ACHN (cell line): ENCODE data around the gene GRIA4.
"Not testable (repeated sequence)": the region's sequence is repeated elsewhere in the genome, so short reads cannot be mapped to it uniquely, and the experiment has no call there.

Source experiments
- DNase-seq: peaks from one replicate; pipeline ENCODE4 v3.0.0-alpha.2; 2015
- in situ Hi-C: cut with HindIII; loops from 2 replicates; pipeline ENCODE4 v1.10.0; 2017; ENCODE audit warnings: low sequenced_read_pairs, low pct_ligation_motif_present, low pct_unique_long_range_greater_than_20kb

GRIA4 gene

DNA sequence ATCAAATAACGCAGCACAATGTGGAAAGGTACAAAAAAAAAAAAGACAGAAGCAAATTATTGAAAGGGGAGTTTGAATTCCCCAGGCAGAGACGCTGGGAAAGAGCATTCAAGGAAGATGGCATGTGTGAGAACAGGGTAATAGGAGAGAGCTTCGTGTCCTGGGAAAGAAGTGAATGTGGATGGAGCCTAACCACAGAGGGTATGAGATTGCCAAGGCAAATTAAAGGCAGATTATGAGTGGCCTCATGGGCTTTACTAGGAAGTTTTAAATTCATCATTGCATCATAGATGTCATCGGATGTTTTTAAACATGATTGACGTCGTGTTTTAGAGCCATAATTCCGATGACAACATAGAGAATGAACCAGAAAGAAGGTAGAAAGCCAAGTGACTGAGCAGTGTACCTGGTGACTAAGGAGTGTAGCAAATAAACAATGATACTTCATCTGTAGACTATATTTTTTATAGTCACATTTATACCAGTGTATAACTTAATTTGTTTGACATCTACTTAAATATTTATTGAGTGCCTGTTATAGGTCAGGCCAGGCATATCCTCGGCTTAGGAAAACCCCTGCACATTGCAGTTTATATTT, 260.7 kb downstream of the GRIA4 start:
- in situ Hi-C loops = no loop called here
- no peak for DNase-seq

DNA sequence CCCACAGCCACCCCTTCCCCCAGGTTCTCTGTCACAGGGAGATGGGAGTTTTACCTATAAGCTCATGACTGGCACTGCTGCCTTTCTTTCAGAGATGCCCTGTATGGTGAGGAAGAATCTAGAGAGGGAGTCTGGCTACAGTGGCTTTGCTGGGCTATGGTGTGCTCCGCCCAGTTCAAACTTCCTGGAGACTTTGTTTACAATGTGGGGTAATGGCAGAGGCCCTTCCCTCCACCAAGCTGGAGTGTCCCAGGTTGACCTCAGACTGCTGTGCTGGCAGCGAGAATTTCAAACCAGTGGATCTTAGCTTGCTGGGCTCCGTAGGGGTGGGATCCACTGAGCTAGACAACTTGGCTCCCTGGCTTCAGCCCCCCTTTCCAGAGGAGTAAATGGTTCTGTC, 268.6 kb downstream of the GRIA4 start:
- no peak for DNase-seq
- in situ Hi-C loops = no loop called here

DNA sequence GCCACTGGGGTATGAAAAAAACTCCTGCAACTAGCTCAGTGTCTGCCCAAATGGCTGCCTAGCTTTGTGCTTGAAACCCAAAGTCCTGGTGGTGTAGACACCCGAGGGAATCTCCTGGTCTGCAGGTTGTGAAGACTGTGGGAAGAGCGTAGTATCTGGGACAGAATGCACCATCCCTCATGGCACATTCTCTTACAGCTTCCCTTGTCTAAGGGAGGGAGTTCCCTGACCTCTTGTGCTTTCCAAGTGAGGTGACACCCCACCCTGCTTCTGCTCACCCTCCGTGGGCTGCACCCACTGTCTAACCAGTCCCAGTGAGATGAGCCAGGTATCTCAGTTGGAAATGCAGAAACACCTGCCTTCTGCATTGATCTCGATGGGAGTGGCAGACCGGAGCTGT, 269.1 kb downstream of the GRIA4 start:
- DNase-seq, in situ Hi-C loops: not testable (repeated sequence)

DNA sequence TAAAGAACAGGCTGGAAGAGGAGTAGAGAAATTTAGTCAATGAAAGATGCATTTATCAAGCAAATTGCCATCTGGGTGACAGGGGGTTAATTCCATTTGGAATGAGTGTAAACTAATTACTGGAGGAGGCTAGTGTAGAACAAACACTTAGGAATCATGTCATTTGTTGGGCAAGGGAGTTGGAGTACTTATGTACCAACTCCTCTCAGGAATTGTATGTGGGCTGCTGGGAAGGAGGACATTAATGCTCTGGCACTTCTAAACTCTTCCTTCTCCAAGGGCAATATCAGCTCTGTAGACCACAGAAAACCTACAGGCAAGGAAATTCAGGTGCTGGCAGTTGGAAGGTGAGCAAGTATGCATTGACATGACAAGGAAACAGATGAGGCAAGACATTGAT, 271.2 kb downstream of the GRIA4 start:
- DNase-seq = no peak
- in situ Hi-C loops = no loop called here

DNA sequence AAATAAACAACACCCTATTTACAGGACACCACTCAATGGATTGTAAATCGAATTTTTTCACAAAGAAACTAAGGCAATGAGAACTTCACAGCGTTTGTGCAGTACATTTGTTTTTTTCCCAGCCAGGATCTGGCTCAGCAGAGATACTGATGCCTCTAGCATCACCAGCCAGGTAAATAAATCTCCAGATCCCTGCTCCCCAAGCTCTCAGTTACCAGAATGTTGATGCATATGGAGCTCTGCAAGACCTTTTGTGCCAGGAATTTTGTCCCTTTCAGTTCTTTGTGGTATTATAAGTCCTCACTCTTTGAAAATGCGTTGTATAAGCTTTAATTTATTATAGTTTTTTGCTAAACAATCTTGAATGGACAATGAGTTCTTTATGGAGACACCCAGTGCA, 274.6 kb downstream of the GRIA4 start:
- in situ Hi-C loops = no loop called here
- DNase-seq = no peak

DNA sequence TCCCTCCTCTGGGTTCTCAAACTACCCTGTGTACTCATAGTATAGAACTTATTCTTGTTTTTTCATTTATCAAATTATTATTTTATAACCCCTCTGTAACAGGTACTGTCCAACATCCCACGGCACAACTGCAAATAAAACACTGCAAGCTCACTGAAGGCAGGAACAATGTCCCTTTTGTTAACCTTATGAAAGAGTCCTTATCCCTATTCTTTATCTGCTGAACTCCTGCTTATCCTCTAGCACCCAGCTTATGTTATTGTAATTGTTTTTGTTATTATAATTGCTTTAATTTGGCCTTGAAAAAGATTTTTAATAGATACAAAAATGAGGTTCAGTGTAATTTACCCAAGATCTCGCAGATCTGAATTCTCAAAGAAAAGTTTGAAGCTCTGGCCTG, 281.8 kb downstream of the GRIA4 start:
- no peak for DNase-seq
- in situ Hi-C loops = no loop called here

DNA sequence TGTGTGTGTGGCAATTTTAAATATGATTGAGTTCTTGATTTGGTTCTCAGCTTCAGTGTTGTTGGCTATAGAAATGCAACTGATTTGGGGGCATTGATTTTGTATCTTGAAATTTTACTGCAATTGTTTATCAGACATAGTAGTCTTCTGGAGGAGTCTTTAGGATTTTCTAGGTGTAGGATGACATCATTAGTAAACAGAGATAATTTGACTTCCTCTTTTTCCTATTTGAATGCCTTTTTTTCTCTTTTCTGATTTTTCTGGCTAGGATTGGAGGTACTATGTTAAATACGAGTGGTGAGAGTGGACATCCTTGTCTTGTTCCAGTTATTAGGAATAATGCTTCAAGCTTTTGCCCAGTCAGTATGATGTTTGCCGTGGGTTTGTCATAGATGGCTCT, 287.3 kb downstream of the GRIA4 start:
- DNase-seq = no peak
- in situ Hi-C loops = no loop called here

DNA sequence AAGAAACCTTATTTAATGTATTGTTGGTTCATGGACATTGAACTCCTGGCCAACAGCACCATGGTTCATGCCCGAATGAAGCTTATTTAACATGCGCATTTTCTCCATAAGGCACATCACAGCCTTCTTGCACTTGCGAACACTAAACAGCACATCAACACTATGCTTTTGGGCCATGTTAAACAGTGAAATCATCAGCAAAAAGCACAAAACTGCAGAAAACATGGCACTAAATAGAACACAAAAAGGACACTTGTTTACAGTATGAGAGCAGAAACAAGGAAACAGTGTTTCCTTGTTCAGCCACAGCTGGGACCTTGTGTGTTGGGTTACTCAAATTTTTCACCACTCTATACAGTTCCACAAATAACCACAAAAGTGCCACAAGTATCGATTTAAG, 289.9 kb downstream of the GRIA4 start:
- no peak for DNase-seq
- in situ Hi-C loops = no loop called here

DNA sequence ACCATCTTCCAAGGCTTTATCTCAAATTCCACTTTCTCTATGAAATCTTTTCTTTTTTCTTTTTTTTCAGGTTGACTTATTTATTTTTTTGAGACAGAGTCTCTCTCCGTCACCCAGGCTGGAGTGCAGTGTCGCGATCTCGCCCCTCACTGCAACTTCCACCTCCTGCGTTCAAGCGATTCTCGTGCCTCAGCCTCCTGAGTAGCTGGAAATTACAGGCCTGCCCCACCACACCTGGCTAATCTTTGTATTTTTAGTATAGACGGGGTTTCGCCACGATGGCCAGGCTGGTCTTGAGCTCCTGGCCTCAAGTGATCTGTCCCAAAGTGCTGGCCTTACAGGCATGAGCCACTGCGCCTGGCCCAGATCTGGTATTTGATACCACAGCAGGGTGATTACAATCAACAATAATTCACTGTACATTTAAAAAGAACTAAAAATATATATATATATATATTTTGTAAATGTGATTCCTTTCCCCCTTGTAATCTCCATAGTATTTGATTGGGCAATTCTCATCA, 290.7 kb downstream of the GRIA4 start:
- in situ Hi-C loops = no loop called here
- DNase-seq = no peak

DNA sequence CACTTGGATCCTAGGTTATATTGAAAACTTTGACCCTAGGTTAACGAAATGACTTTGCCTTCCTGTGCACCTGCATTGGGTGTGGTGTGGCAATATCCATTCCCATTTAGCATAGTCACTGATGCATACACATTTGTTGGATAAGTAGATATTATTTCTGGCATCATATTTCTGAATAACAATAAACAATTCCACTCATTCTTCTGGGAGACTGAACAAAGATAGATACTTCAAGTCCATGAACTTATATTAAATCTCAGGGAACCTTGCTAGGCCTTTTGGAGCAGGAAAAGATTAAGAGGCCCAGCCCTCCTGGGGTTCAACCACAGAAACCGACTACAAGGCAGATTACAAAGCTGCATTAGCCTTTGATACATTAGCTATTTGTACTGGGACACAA, 293.2 kb downstream of the GRIA4 start:
- in situ Hi-C loops = no loop called here
- no peak for DNase-seq

DNA sequence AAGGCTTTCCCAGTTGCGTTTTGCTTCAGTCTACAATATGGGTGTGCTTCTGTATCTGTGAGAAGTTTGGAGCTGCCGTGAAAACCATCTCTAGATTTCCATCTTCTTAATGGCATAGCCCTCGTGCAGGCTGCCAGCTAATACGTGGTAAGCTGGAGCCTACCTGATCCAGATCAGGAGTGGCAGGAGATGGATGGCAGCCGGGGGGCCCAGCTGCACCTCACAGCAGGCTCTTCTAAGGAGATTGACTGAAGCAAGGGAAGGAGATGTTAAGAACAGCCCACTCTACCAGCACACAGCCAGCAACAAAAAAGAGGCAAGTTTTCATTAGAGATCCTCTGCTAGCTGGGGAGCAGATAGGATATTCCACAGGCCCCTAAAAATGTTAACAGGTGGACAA, 296.6 kb downstream of the GRIA4 start:
- in situ Hi-C loops = no loop called here
- DNase-seq = no peak

DNA sequence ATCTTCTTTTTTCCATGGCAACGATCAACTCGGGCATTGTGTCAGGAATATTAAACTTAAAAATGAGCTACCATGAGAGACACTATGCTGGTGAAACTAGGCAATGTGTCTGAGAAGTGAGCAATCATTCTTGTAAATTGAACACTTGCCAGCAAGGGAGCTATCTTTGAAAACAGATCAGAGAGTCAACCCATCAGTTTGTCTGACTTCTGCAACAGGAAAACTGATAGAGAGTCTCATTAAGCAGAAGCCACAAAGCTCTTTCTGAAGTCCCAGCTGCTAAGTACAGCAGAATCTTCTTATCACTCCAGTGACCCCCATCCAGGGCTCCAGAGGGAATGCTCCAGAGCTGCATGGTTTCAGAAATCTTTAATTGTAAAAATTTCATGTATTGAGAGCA, 297.4 kb downstream of the GRIA4 start:
- no peak for DNase-seq
- in situ Hi-C loops = no loop called here

DNA sequence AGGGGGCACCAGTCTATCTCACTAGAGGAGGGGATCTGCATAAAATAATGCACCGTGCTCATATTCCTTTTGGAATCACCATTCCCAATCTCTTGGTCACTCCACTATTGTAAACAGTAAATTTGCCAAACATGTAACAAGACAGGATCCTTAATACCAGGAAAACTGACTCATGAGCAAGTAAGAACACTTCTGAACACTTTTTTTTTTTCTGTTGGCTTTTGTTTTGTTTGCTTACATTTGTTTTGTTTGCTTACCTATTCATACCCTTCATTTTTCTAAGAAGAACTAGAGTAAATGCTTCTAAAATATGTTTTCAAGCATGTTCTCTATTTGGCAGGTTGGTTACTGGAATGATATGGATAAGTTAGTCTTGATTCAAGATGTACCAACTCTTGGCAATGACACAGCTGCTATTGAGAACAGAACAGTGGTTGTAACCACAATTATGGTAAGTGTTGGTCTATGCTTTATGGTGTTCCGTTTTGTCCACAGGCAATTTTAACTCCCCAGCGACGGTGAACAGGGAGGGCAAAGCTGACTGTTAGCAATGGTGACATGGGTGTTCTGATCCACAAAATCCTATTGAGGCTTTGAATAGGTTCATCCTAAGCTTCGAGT, 300.3 kb downstream of the GRIA4 start:
- DNase-seq = no peak
- in situ Hi-C loops = no loop called here

DNA sequence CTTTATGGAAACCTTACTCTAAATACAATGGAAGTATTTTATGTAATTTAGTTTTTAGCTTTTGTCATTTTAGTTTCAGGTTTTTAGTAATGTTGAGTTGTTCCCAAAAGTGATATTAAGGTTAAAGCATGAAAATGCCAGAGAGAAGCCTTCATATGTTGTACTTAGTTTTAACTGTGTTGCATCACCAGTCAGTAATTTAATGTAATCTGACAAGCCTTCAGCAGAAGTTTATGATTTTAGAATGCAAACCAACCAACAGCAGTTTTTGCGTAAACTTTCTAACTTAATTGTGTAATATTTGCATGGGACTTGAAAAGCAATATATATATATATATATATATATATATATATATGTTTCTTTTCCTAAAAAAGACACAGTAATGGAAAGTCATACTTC, 301.6 kb downstream of the GRIA4 start:
- DNase-seq = no peak
- in situ Hi-C loops = no loop called here

DNA sequence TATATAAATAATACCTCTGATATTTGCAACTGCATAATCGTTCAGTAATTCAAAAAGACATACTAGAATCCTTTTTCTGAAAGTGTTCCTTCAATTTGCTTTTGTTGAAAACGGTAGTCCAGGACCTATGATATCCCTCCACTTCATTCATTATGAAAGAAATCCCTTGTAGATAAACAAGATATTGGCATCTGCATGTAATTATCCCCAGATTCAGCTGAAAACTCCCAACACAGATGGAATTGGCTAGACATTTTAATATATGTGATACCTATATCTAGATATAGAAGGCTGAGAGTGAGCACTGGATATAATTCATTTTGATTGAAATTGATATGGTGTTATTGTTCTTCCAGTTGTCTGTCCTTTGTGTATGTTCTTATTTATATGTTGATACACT, 302.8 kb downstream of the GRIA4 start:
- in situ Hi-C loops = no loop called here
- no peak for DNase-seq

DNA sequence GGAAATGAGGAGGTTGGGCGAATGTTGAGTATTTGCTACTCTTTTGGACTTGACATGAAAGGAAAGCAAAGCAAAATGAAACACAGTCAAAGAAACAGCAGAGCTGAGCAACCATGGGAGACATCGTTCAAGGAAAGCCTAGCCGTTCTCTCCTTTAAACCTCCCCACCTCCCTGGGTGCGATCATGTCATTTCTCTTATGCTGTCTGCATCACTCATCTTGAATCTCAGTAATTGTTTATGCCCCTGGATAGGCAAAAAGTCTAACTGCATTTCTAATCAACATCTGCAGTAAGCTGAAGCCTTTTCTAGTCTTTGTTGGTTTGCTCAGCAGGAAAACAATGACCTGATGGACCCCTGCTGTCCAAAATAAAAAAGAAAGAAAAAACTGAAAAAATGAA, 305.1 kb downstream of the GRIA4 start:
- in situ Hi-C loops = no loop called here
- no peak for DNase-seq

DNA sequence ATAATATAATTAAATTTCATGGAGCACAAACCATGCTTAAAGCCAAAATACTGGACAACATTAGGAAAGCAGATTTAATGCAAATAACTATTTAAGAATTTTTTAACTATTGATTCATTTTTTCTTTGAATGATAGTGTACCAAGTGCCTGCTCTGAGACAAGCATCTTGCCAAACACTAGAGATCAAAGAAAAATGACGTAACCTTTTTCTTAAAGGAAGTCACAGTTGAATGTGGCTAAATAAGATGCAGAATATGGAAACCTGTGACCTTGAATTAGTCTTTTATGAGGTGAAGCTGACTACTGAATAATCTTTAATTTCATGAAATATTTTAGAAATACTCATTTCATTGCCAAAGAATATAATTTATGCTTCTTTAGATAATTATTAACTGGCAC, 308.2 kb downstream of the GRIA4 start:
- DNase-seq = no peak
- in situ Hi-C loops = no loop called here

DNA sequence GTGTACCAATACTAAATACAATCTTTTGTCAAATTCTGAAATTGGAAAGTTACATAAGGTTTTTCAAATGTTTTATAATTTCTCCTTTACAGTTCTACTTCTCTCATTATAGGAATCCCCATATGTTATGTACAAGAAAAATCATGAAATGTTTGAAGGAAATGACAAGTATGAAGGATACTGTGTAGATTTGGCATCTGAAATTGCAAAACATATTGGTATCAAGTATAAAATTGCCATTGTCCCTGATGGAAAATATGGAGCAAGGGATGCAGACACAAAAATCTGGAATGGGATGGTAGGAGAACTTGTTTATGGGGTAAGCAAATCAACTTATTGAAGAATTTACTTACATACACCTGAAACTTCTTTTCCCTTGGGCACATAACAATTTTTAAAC, 308.7 kb downstream of the GRIA4 start:
- in situ Hi-C loops = no loop called here
- no peak for DNase-seq

DNA sequence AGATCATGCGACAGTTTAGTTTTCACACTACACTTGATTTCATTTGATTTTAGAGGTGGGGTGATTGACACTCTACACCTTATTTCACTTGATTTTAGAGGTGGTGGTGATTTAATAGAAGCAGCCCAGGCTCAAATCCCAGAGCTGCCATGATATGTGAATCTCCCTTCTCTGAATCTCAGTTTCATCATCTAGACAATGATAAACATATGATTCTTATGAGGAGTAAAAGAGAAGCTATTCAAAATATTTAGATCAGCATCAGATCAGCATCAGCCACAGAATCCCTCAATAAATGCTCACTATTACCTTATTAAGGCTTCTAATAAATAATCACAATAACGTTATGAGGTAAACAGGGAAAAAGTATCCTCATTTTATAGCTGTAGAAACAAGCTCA, 313.4 kb downstream of the GRIA4 start:
- in situ Hi-C loops = no loop called here
- no peak for DNase-seq

DNA sequence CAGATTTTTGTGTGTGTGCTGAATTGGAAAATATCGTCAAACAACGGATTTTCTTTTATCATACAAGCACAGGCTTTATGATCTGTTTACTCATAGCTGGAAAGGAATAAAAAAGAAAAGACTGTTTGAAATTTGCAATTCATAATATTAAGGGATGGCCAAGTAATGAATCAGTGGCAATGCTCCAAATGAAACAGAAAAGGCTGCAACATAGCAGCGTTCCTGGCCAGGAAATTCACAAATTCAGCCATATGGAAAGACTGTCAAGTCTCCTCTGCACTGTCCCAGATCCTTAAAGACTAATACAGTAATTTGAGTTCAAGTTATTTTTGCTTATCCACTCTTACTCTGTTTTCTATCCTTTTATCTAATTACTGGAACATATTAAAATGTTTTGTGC, 313.9 kb downstream of the GRIA4 start:
- in situ Hi-C loops = no loop called here
- DNase-seq = no peak
